ENCODE data around the gene ULK4.

The ULK4 gene

GRCh38 chr3:41345788-41346187 lies 616.1 kb downstream of the ULK4 start:
- DNase-seq = no peak

GRCh38 chr3:41339758-41340157 lies 622.1 kb downstream of the ULK4 start:
- no peak for DNase-seq

- DNase-seq = no peak
Measured at GRCh38 chr3:41338276-41338675, 623.6 kb downstream of the ULK4 start.

- DNase-seq = no peak
Measured at GRCh38 chr3:41334426-41334825, 627.5 kb downstream of the ULK4 start.

- no peak for DNase-seq
Measured at GRCh38 chr3:41331041-41331440, 630.9 kb downstream of the ULK4 start.

GRCh38 chr3:41330465-41330864 lies 631.4 kb downstream of the ULK4 start:
- no peak for DNase-seq

- DNase-seq = no peak
Measured at GRCh38 chr3:41329881-41330280, 632.0 kb downstream of the ULK4 start.

- no peak for DNase-seq
Measured at GRCh38 chr3:41328926-41329325, 633.0 kb downstream of the ULK4 start.

- no peak for DNase-seq
Measured at GRCh38 chr3:41327718-41328117, 634.2 kb downstream of the ULK4 start.

GRCh38 chr3:41324156-41324475 lies 637.8 kb downstream of the ULK4 start:
- DNase-seq = no peak

GRCh38 chr3:41323467-41324155 lies 638.3 kb downstream of the ULK4 start:
- no peak for DNase-seq

- no peak for DNase-seq
Measured at GRCh38 chr3:41321642-41321980, 640.3 kb downstream of the ULK4 start.

GRCh38 chr3:41320953-41321641 lies 640.8 kb downstream of the ULK4 start:
- DNase-seq = no peak

GRCh38 chr3:41318520-41318919 lies 643.4 kb downstream of the ULK4 start:
- no peak for DNase-seq

- no peak for DNase-seq
Measured at GRCh38 chr3:41317718-41318117, 644.2 kb downstream of the ULK4 start.

- no peak for DNase-seq
Measured at GRCh38 chr3:41317298-41317697, 644.6 kb downstream of the ULK4 start.

GRCh38 chr3:41315126-41315525 lies 646.8 kb downstream of the ULK4 start:
- no peak for DNase-seq

- DNase-seq = no peak
Measured at GRCh38 chr3:41308119-41308518, 653.8 kb downstream of the ULK4 start.

- DNase-seq = no peak
Measured at GRCh38 chr3:41307065-41307464, 654.8 kb downstream of the ULK4 start.

- DNase-seq = no peak
Measured at GRCh38 chr3:41304593-41304992, 657.3 kb downstream of the ULK4 start.

- no peak for DNase-seq
Measured at GRCh38 chr3:41302295-41302694, 659.6 kb downstream of the ULK4 start.

- DNase-seq = no peak
Measured at GRCh38 chr3:41301548-41301947, 660.4 kb downstream of the ULK4 start.

GRCh38 chr3:41299036-41299435 lies 662.9 kb downstream of the ULK4 start:
- no peak for DNase-seq

GRCh38 chr3:41297750-41298149 lies 664.2 kb downstream of the ULK4 start:
- DNase-seq = no peak

- DNase-seq = no peak
Measured at GRCh38 chr3:41296556-41296955, 665.3 kb downstream of the ULK4 start.

Measured in CD4-positive, alpha-beta T cell treated with Interferon alpha-2 for 1 hour (primary cell).